Pons (tissue), 1 donor: ENCODE data around the gene SFRP2.

Source experiments
- DNase-seq: peaks from one replicate; pipeline ENCODE4 v3.0.0-alpha.2; 2016; ENCODE audit warnings: low spot score

Gene SFRP2

GRCh38 chr4:153794006-153794405 lies 5.1 kb upstream of the SFRP2 start:
- DNase-seq = no peak

GRCh38 chr4:153792618-153793247 lies 3.9 kb upstream of the SFRP2 start:
- no peak for DNase-seq

GRCh38 chr4:153791746-153792617 lies 3.1 kb upstream of the SFRP2 start:
- DNase-seq = peak; percentile 51

GRCh38 chr4:153790962-153791551 lies 2.2 kb upstream of the SFRP2 start:
- no peak for DNase-seq

DNA sequence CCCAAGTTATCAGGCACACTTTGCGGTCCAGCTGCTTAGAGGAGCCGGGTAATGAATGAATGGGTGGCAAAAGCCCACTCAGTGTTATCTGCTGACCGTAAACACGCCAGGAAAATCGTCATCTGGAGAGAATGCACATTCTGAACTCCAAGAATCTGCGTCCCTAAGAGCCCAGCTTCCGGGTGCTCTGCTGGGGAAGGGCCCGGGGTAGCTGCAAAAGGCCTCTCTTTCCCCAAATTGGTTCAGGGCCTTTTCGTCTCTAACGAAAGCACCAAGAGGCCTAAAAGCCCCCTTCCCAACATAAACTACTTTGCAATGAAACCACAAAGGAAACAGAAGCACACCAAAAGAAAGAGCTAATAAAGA lies 1.6 kb upstream of the SFRP2 start:
- no peak for DNase-seq

DNA sequence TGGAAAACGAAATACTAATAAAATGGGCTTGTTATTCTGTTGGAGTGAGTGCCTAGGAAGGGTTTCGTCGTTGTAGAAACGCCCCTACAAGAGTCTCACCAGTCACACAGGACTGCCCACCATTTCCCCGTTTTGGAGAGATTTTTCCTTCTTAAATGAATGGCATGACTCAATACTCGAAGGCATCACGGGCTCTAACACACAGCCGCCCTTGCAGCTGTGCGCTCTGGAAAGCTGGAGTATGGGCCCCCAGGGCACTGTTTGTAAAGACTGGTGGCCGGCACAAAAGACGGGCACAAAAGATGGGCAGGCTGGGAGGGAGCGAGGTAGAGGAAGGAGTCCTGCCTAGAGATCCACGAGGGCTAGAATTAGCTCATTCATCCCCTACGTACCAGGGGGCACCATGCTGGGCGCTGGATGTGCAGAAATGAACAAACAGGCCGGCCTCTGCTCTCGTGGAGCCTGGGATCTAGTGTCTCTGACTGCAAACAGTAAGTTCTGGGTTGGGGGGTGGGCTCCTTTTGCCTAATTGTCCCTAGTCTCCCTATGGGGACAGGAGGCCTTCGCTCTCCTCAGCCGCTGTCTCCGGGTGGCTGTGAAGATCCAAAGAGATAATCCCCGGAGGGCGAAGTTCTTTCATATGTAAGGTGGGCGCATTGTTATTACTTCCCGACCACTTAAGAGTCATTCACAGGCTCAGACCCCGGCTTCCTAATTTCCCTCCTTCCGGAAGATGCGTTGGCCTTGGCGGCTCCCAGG lies 1.0 kb upstream of the SFRP2 start:
- no peak for DNase-seq

- no peak for DNase-seq
These were observed 851 bp downstream of the SFRP2 start for GRCh38 chr4:153788051-153788412.

- no peak for DNase-seq
These were observed 1.3 kb downstream of the SFRP2 start for GRCh38 chr4:153787575-153787974.

DNA sequence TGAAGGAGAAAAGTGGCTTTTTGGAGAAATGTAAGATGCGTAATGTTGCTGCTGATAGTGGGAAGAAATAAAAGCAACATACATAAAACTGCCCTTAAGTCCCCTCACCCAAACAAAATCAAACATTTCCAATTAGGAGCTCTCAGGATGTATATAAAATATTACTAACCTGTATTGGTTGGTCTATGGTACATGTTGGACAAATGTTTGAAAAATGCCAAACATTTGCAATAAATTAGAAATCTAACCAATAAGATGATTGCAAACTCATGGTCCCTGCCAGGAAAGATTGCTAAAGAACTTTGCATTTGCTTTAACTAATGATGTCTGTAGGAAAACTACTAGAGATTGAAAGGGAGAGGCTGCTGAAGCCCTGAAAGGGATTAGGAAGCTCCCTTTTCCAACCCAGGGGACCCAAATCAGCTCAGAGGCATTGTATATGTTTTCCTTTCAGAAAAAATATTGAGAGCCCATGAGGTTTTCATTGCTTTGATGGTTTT lies 1.8 kb downstream of the SFRP2 start:
- no peak for DNase-seq

- peak; percentile 61 for DNase-seq
These were observed 2.8 kb downstream of the SFRP2 start for GRCh38 chr4:153785910-153786721.

- no peak for DNase-seq
These were observed 4.7 kb downstream of the SFRP2 start for GRCh38 chr4:153784166-153784699.

- DNase-seq = no peak
These were observed 6.3 kb downstream of the SFRP2 start for GRCh38 chr4:153782581-153782980.

DNA sequence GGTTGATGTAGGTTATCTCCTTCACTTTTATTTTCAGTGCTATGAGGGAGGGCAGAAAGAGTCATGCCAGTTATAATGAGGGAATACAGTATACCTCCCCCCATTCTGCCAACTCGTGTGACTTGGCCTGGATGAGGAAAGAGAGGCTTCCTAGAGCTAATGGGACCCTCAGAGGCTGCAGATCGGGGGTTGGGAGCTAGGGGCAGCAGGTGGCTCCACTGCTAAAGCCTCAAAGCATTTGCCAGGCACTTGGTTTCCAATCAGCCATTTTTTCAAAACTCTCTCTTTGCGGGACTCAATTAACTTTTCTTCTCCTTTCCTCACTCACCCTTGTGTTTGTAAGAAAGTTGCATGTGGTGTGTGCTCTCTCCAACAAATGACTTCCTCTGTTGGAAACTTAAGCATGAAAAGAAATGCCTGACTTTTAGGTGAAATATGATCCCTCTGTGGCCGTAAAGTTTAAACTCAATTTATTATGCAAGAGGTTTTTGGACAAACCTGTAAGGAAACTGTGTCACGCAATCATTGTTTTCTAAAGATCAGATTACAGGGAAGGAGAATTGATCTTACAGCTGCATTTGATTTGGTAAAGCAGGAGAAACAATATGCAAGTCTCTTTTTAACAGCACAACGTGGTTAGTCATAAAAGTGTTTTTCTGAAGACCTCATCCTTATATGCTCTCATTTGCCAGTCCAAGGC lies 7.0 kb downstream of the SFRP2 start:
- no peak for DNase-seq

DNA sequence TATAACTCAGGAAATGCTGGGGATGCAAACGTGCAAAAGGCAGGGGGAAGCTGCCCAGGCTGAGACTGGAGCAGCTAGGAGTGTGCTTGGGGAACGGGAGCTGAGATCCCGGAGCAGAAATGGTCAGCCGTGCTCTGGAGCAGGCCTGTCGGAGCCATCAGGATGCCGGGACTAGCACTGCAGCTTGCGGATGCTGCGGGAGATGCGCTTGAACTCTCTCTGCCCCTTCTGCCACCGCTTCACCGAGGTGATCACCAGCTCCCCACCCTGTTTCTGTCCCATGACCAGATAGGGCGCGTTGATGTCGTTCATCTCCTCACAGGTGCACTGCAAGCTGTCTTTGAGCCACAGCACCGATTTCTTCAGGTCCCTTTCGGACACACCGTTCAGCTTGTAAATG lies 7.6 kb downstream of the SFRP2 start:
- DNase-seq = no peak

GRCh38 chr4:153780876-153781275 lies 8.0 kb downstream of the SFRP2 start:
- DNase-seq = no peak

DNA sequence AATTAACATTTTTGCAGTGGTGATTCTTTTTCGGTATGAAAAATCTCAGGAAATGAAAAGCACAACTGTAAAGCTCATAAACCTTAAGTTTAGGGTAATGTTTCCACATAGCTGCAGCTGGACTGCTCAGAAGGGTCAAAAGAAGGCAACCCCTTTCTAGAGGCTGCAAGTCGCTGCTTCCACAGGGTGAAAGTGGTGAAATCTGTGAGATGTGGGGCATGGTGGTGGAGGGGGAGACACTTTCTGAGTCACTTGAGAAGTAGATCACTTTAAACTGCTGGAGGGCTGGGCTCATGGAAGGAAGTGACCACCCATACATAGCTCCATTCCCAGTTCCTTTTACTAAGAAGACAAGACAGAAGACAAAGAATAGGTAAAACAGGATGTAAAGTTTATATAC lies 8.7 kb downstream of the SFRP2 start:
- DNase-seq = no peak

- DNase-seq = no peak
These were observed 10.5 kb downstream of the SFRP2 start for GRCh38 chr4:153778383-153778782.

GRCh38 chr4:153777421-153777820 lies 11.5 kb downstream of the SFRP2 start:
- no peak for DNase-seq

- no peak for DNase-seq
These were observed 12.3 kb downstream of the SFRP2 start for GRCh38 chr4:153776601-153777000.

DNA sequence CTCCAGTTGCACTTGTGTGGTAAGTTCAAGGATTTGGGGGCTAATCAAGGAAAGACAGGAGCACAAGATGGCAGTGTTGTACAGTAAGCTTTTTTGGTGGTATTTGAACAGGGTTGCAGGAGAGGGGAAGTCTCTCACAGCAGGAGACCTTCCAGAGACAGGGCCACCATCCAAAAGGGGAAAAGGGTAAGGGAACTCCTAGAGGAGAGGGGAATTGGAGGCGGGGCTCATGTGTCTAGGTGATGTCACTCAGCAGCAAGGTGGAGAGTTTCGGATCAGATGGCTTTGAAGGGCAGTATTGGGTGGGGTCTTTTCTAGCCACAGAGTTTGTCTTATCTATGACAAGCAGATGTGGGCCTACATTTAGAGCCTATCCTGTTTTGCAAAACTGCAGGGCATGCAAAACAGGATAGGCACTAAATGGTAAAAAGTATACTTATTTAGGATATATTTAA lies 15.6 kb downstream of the SFRP2 start:
- no peak for DNase-seq

DNA sequence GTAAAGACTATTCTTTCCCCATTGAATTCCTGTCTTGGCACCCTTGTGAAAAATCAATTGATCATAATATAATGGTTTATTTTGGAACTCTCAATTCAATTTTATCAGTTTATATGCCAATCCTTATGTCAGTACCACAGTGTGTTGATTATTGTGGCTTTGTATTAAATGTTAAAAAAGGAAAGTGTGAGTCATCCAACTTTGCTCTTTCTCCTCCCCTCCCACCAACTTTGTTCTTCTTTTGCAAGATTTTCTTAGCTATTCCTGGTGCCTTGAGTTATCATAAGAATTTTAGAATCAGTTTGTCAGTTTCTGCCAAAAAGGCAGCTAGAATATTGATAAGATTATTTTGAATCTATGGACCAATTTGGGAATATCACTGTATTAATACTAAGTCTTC lies 17.8 kb downstream of the SFRP2 start:
- DNase-seq = no peak
